GM18868 (cell line): ENCODE data around the gene TIAM1.
A peak's percentile ranks its signal among the peaks of the same experiment; 100 is the strongest.

Experiments
- ATAC-seq: cut with Tn5 transposase; IDR thresholded peaks from one replicate; pipeline ENCODE4 v1.9.1; 2021; ENCODE audit warnings: mild to moderate bottlenecking, moderate library complexity; ENCODE audit not compliant: unreplicated experiment

TIAM1 gene

DNA sequence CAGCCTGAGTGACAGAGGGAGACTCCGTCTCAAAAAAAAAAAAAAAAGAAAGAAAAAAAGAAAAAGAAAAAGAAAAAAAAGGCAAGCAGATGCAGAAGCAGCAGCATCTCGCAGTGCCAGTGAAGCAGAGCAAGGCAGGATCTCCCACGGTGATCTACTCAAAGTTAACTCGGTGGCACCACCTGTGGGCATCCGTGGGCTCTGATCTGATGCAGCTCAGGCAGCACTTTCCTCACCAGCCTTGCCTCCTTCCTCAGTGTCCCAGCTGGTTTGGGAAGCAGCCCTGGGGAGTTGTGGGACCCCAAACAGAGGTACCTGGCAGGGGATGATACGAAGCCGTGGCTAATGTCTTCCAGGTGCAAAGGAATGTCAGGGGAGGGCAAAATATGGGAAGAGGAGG lies 201.5 kb downstream of the TIAM1 start:
- ATAC-seq = peak; percentile 73

DNA sequence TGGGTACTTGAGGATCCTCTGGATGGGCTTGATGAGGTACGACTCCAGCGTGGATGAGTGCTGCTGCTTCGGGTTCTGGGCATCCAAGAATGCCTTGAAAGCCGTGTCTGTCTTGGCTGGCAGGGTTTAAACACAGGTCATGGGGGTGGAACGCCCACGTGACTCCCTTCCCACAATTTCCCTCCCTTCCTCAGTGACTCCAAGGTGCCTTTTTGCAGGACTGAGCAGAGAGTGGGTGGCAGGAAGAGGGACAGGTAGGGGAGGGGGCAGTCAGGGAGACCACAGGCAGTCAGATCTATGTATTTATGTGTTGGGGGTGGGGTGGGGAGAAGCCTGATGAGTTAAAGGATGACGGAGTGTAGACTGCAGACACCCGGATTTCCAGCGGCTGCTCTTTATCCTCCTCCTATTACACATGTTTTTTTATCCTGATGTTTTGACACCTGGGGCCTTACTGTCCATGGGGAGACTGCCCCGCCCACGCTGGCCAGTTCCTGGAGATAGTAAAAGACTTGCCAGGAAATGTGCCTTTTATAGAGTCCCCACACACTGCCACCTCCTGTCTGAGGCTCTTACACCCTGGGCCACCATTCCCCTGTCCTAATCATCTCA lies 202.6 kb downstream of the TIAM1 start:
- ATAC-seq = no peak

DNA sequence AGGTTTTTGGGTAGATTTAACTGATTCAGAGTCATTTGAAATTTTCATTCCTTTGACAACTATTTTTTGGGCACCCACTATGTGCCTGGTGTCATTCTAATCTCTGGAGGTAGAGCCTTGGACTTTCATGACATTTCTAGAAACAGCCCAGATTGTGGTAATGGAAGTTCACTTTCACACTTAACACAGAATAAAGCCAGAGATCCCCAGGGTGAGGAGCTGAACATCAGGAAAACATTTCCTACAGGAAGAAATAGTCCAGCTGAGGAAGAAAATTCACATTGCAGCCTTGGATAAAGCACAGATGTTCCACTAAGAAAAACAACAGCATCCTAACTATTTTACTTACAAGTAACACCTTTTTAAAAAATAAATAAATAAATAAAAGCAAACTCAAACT lies 203.4 kb downstream of the TIAM1 start:
- ATAC-seq = no peak

GRCh38 chr21:31140025-31140424 lies 204.0 kb downstream of the TIAM1 start:
- ATAC-seq = no peak

DNA sequence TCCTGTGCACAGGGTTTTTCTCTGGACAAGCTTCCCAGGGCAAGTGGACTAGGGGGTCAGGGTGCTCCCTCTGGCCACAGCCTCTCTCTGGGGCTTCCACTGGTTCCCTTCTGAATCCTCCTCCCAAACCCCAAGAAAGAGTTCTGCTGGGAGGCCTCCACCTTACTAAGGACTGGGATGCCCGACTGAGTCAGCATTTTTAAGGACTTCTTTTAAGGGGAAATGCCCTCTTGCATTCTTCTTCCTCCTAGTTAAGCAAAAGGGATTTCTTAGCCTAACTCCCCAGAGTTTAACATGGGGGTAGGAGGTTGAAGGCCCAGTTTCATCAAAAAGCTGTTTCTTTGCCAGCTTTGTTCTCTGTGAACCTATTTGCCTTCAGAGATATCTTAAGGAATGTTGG lies 206.1 kb downstream of the TIAM1 start:
- ATAC-seq = no peak

- peak; percentile 80 for ATAC-seq
Measured at GRCh38 chr21:31136891-31137290, 207.2 kb downstream of the TIAM1 start.

- no peak for ATAC-seq
Measured at GRCh38 chr21:31135531-31136184, 208.4 kb downstream of the TIAM1 start.

GRCh38 chr21:31133243-31133830 lies 210.7 kb downstream of the TIAM1 start:
- ATAC-seq = no peak

- ATAC-seq = peak; percentile 61
Measured at GRCh38 chr21:31132574-31133242, 211.4 kb downstream of the TIAM1 start.

GRCh38 chr21:31130821-31131220 lies 213.2 kb downstream of the TIAM1 start:
- ATAC-seq = peak; percentile 40

DNA sequence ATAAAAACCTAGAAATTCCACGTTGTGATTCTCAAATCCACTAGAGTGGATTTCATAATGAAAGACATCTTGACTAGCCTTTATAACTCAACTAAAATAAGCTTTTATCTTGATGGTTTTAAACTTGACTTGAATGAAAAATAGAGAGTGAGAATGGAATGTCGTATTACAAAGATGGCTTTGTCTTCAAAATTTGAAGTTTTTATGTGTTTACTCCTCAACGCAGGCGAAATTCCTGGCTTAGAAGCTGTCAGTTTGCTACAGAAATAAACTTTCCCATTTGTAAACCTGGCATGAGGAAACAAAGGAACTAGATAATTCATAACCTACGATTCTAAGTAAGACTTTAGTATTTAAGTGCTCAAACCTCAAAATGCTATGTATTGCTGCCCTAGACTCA lies 215.8 kb downstream of the TIAM1 start:
- no peak for ATAC-seq

DNA sequence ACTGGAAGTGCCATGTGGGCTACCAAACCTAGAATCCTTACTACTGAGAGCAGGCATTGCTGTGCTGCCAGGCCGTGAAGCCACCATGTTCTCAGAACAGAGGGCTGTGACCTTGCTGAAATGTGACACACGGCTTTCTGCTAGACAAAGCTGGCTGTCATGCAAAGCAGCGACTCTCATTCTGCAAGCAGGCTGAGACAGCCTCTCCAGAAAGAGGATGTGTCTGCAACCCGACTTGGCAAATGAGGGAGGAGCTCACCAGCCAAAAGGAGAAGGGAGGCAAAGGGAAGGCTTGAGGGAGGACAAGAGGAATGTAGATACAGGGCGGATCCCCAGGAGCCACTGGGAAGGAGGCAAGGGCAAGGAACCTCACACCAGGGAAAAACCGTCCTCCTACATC lies 220.1 kb downstream of the TIAM1 start:
- no peak for ATAC-seq

DNA sequence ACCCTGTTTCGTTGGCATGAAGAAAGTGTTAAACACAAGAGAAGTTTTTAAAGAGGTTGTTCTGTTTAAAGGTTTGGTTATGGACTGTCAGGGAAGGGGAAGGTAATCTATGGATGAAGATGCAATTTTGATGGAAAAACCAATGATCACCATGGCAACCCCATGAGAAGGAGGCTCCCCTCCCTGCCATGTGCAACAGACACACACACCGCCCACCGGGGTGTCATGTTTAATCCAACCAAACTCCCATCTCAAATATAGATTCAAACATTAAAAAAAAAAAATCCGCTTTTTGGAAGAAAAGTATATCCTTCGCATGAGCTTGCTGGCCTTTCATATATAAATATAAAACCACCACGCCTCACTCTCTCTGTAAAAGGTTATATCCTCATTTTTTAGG lies 224.9 kb downstream of the TIAM1 start:
- ATAC-seq = no peak

DNA sequence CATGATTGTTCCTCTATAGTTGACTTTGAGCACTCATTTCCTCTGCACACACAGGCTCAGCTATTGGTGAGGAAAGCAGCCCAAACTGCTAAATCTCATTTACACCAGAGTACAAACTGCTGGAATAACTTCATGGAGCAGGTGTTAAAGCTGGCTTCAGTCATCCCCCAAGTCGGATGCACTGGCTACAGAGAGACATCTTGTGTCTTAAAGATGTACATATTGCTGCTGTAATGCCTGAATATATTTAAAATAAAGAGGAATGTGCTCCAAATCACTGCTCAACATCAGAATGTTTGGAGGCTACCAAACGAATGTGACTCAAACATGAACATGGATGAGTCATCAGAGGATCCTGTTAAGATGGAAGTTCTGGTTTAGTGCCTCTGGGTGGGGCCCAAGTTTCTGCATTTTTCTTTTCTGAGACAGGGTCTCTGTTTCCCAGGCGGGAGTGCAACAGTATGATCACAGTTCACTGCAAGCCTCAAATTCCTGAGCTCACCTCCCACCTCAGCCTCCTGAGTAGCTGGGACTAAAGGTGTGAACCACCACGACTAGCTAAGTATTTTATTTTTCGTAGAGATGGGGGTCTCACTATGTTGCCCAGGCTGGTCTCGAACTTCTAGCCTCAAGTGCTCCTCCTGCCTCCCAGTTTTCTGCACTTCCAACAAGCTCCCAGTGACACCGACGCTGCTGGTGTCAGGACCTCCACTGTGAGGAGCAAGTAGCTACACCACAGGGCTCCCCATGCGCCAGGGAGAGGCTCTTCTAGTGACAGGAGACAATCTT lies 226.7 kb downstream of the TIAM1 start:
- ATAC-seq = peak; percentile 69

- no peak for ATAC-seq
Measured at GRCh38 chr21:31115249-31115648, 228.8 kb downstream of the TIAM1 start.

- ATAC-seq = no peak
Measured at GRCh38 chr21:31111093-31111492, 233.0 kb downstream of the TIAM1 start.

DNA sequence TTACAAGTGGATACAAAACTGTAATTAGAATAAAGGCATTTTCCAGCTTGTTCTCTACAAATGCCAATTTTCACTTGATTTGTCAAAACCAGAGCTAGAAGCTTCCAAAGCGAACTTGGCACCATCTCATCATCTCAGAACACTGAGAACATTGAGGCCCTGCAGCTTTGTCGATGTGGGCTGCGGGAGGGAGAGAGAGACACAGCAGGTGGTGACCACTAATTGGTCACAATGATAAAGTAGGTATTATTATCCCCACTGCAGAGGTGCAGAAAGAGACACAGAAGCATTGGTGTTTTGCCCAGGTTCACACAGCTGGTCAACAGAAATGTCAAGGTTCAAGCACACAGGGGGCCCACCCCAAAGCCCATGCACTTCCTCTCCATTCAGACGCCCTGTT lies 233.6 kb downstream of the TIAM1 start:
- no peak for ATAC-seq

DNA sequence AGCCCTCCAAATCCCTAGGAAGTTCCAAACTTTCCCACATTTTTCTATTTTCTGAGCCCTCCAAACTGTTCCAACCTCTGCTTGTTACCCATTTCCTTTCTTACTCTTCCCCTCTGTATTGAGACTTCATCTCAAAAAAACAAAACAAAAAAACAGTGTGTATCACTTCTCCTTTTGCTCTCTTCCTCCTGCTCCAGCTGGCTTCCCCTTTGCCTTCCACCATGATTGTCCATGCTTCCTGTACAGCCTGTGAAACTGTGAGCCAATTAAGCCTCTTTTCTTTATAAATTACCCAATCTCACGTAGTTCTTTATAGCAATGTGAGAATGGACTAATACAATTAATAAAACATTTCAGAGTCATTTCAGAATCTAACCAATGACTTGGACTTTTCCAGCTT lies 236.2 kb downstream of the TIAM1 start:
- peak; percentile 66 for ATAC-seq

GRCh38 chr21:31107176-31107785 lies 236.8 kb downstream of the TIAM1 start:
- no peak for ATAC-seq

DNA sequence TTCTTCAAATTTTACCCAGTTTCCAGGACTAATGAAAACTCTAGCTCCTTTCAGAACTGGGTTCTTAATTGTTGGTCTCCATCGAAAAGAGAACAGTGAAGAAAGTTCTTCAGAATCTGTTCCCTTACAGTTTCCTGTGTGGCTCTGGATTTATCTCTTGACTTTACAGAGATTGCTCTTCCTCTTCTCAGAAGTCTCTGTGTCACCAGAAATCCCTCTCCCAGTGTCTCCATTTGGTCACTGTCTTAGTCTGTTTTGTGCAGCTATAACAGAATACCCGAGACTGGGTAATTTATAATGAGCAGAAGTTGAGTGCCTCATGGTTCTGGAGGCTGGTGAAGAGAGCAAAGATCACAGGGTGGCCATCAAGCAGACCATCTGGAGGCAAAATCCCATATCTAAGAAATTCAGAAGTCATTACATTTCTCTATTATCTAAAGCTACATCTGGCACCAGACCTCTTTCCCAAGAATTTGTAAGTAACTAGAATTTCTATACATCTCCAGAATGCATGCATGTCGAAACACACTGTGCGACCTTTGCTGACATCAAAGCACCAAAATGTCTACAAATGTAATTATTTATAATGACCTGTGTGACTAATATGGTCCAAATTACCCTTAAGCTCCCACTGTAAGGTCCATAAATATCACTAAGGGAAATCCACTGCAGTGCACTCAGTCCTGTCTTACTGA lies 240.3 kb downstream of the TIAM1 start:
- peak; percentile 10 for ATAC-seq
